CD4-positive, alpha-beta T cell treated with Interleukin-17A for 1 hour (primary cell): Measurements from ENCODE around the gene FNDC8.
"Not testable (repeated sequence)": the region's sequence is repeated elsewhere in the genome, so short reads cannot be mapped to it uniquely, and the experiment has no call there.

Experiments used
- DNase-seq: peaks from one replicate; pipeline ENCODE4 v3.0.0-alpha.2; 2020

Gene FNDC8

GRCh38 chr17:35097776-35098175 is 23.6 kb upstream of the FNDC8 start:
- no peak for DNase-seq

- DNase-seq = no peak
Observed at GRCh38 chr17:35099908-35100307, 21.5 kb upstream of the FNDC8 start.

- DNase-seq = no peak
Observed at GRCh38 chr17:35101036-35101435, 20.4 kb upstream of the FNDC8 start.

GRCh38 chr17:35101725-35102124 is 19.7 kb upstream of the FNDC8 start:
- DNase-seq = no peak

- no peak for DNase-seq
Observed at GRCh38 chr17:35103271-35103670, 18.1 kb upstream of the FNDC8 start.

GRCh38 chr17:35104844-35105450 is 16.5 kb upstream of the FNDC8 start:
- DNase-seq = no peak

GRCh38 chr17:35110791-35111190 is 10.6 kb upstream of the FNDC8 start:
- DNase-seq = not testable (repeated sequence)

- no peak for DNase-seq
Observed at GRCh38 chr17:35116845-35117244, 4.6 kb upstream of the FNDC8 start.

- DNase-seq = peak; percentile 47
Observed at GRCh38 chr17:35117984-35118383, 3.4 kb upstream of the FNDC8 start.

GRCh38 chr17:35119370-35120165 is 1.8 kb upstream of the FNDC8 start, which contains the start of gene RAD51D:
Gene RAD51D, minus strand, starts transcription at chr17:35119860. Its CDS starts 247 bp downstream, at chr17:35119613.
- DNase-seq = peak; percentile 82

- no peak for DNase-seq
Observed at GRCh38 chr17:35127751-35128514, 6.5 kb downstream of the FNDC8 start.

- DNase-seq = no peak
Observed at GRCh38 chr17:35129154-35129972, 7.9 kb downstream of the FNDC8 start.

GRCh38 chr17:35129973-35130351 is 8.5 kb downstream of the FNDC8 start:
- no peak for DNase-seq

GRCh38 chr17:35130392-35130791 is 9.0 kb downstream of the FNDC8 start:
- DNase-seq = no peak

GRCh38 chr17:35132099-35132498 is 10.7 kb downstream of the FNDC8 start:
- DNase-seq = no peak

GRCh38 chr17:35132816-35133550 is 11.6 kb downstream of the FNDC8 start:
- DNase-seq = no peak

- DNase-seq = no peak
Observed at GRCh38 chr17:35135322-35135721, 13.9 kb downstream of the FNDC8 start.

- DNase-seq = peak; percentile 12
Observed at GRCh38 chr17:35138218-35138617, 16.8 kb downstream of the FNDC8 start.

GRCh38 chr17:35141681-35142466 is 20.5 kb downstream of the FNDC8 start, which contains the start of gene NLE1:
Gene NLE1, minus strand, starts transcription at chr17:35142303. Its CDS starts 28 bp downstream, at chr17:35142275.
- DNase-seq = peak; percentile 91

GRCh38 chr17:35142467-35142796 is 21.0 kb downstream of the FNDC8 start:
- DNase-seq = no peak

GRCh38 chr17:35144840-35145239 is 23.4 kb downstream of the FNDC8 start:
- DNase-seq = no peak
